ENCODE measurements around the gene NFILZ.

DNA sequence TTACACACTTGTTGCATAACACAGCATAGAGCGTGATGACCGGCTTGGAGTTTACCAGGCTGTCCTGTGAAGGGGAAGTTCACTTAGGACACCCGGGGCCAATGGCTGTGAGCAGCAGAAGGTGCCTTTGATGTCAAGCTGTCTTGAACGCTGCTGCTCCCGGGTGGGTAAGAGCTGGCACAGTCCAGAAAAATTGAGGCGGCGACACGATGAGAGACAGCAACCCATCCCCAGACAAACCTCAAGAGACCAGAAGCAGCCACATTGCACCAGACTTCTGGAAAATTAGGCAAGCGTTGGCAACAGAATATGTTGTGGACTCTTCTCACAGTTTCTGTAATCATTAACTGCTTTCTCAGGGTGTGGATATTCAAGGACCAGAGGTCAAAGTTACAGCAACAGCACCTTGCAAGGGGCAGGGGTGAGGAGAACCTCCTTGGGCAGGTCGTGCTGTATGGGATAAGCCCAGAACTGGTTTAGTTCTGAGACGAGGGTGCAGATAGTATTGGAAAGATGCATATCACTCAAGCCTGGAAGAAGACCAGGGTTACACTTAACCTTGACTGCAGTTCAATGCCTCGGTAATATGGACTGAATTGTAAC is 10.1 kb downstream of the NFILZ start:
- TF ChIP-seq, protein P1, sequence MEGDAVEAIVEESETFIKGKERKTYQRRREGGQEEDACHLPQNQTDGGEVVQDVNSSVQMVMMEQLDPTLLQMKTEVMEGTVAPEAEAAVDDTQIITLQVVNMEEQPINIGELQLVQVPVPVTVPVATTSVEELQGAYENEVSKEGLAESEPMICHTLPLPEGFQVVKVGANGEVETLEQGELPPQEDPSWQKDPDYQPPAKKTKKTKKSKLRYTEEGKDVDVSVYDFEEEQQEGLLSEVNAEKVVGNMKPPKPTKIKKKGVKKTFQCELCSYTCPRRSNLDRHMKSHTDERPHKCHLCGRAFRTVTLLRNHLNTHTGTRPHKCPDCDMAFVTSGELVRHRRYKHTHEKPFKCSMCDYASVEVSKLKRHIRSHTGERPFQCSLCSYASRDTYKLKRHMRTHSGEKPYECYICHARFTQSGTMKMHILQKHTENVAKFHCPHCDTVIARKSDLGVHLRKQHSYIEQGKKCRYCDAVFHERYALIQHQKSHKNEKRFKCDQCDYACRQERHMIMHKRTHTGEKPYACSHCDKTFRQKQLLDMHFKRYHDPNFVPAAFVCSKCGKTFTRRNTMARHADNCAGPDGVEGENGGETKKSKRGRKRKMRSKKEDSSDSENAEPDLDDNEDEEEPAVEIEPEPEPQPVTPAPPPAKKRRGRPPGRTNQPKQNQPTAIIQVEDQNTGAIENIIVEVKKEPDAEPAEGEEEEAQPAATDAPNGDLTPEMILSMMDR (IDR thresholded peaks at IDR 0.05), result no peak
- no peak for TF ChIP-seq POLR2AphosphoS5 (IDR thresholded peaks at IDR 0.05)
